Measurements from ENCODE around the gene THRB.

THRB gene

DNA sequence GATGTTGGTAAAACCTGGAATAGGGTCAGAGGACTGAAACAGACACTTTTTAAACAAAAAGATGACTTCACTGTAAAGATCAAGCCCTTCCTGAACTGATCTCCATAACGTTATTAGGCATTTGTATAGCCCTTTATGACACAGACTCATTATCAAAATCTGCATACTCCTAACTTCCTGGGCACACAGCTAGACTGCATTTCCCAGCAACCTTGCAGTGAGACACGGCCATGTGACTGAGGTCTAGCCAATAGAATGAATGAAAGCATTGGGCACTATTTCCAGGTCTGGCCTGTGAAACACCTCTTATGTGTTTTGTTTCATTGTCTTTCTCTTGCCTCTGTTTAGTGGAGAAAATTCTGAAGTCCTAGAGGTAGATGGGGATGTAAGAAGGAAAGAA, 279.1 kb downstream of the THRB start:
- DNase-seq, result no peak

DNA sequence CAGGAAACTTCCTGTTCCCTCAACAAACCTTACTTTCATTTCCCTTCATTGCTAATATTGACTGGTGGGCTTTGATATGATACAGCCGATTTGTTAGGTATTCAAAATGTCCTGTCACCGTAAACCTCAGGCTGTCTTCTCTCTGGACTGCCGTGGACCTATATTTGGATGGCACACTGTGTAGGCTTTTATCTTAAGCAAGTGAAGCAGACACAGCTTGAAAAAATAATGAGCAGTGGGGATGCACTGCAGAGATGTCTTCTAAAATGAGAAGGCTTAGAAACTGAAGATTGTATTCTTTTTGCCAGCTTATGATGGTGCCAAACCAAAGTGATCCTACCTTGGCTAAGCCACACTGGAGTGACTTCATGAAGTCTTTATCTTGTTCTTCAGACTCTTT, 283.3 kb downstream of the THRB start:
- DNase-seq, result no peak

GRCh38 chr3:24202071-24202470, 292.6 kb downstream of the THRB start:
- DNase-seq, result no peak

GRCh38 chr3:24201301-24201700, 293.3 kb downstream of the THRB start:
- DNase-seq, result no peak

DNA sequence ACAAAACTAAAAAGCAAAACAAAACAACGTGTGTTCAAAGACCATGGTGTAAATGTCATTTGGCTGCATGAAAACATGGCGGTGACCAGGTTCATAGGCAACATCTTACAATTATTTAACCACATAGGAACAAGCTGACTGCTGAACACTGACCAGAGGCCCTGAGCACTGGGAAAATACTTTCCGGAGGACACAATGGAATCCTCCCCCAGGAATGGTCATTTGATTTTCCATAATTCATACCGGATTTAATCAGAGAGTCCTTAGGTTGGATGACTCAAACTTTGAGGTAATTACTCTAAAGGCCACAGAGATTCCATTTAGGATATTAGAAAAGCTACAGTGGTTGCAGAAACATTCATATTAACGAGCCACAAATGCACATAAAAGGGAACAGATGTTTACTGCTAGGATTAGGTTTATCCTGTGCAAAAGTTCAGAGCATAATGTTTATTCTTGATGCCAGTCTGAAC, 294.8 kb downstream of the THRB start:
- DNase-seq, result no peak

DNA sequence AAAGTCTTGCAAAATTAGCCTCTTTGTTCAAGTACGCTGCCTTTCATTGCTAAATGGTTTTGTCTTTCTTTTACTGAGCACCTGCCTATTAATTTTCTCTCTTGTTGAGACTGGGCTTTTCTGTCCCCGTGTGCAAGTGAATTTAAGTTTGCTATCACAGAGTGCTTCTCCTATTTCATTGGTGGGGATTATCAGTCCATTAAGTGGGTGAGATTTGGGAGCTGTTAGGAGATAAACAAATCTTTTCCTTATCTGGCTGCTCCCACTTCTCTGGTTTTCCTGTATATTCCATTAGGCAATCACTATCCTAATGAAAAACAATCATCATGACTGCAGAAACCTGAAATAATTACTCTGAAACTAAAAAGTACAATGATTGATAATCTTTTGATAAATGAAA, 295.4 kb downstream of the THRB start:
- no peak for DNase-seq

DNA sequence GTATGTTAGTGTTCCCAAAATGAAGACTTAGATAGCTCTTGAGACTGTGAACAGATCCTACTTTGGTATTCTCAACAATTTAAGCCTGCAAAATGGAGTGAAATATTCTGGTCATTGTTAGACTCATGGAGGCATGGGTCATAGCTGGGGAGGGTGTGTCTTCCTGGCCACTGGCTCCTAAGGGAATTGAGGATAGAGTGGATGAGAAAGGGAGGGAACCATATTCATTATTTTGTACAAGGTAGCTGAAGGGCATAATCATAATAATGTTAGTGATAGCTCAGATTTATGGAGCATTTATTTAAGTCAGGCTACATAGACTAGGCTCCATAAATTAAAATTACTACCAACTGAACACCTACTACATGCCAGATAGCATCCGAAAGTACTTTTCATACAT, 295.9 kb downstream of the THRB start:
- DNase-seq, result no peak

DNA sequence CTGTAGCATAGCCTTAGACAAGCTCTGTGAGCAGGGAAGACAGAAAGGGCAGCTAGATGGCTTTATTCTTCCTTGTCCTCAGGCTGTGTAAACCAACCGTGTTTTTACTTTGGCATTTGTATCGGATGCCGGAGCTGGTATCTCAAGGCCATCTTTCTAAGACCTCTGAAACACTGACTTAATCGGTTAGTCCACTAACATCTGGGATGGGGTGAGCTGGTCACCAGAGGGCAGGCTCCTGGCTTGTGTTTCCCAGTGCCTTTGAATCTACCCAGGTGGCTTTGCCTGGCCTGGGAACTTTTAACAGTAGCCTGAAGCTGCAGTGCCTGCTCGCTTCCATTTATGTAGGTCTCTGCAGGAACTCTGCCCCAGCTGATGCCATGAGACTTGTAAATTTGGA, 296.8 kb downstream of the THRB start:
- DNase-seq, result no peak

DNA sequence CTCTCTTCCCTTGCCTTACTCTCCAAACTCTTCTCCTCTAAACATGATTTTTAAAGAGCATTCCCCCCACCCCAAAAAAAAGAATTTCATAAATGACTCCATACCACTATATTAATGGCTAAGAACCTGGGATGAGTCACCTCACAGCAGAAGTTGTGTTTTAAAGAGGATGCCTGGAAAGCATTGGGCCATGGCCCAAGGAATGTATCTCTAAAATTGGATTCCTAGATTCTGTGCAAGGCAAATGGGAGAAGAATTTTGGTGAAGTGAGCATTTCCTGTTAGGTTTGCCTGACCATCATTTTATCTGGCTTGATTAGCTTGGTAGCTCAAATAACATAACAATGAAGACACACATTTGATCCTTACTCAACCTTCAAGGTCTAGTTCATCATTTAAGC, 298.1 kb downstream of the THRB start:
- DNase-seq, result no peak

- no peak for DNase-seq
Measured at GRCh38 chr3:24195504-24196230, 299.0 kb downstream of the THRB start.

- DNase-seq, result no peak
Measured at GRCh38 chr3:24192469-24193056, 302.1 kb downstream of the THRB start.

DNA sequence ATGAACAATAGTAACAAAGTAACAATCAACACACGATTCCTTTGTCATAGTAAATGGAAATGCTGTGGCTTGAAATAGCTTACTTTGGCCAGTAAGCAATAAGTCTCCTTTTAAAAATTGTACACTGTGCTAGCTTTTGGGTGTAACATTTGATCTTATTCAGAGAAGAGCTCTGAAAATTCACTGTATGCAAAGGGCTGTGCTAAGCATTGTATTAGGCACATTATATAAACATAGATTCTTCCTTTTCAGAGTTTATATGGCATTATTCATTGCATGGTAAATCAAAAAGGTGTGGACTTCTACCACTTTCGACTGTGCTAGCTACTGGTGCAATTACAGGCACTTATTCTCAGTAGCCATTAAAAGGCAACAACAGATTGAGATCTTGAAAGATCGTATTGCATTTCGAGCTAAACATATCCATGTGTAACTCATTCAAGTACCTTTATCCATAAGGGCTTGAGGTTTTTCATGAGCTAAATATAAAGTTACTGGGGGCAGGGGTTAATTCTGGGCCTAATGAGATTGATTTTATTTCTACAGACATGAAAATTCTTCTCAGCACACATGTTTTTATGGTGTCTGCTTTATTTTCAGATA, 302.7 kb downstream of the THRB start:
- no peak for DNase-seq

DNA sequence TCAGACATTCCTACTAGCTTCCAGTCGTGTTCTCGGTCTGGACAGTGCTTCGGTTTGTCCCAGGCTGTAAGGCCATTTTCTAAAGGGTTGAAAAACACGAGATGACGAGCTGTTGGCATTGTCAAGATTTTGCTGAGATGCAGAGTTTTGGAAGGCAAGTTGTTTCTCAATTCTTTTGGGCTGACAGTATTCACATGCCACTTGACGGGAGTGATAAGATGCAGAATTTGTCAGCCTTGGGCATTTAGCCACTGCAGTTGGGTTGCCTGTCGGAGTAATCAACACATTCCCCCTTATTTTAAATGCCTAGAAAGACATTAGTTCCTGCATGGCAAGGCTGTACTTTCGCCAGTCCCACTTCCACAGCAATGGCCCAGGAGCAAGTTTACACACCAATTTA, 304.4 kb downstream of the THRB start:
- DNase-seq, result no peak

- DNase-seq, result no peak
Measured at GRCh38 chr3:24185738-24186384, 308.8 kb downstream of the THRB start.

- DNase-seq, result no peak
Measured at GRCh38 chr3:24184528-24185176, 310.0 kb downstream of the THRB start.

GRCh38 chr3:24182756-24183155, 311.9 kb downstream of the THRB start:
- DNase-seq, result no peak

GRCh38 chr3:24181256-24181655, 313.4 kb downstream of the THRB start:
- DNase-seq, result no peak

DNA sequence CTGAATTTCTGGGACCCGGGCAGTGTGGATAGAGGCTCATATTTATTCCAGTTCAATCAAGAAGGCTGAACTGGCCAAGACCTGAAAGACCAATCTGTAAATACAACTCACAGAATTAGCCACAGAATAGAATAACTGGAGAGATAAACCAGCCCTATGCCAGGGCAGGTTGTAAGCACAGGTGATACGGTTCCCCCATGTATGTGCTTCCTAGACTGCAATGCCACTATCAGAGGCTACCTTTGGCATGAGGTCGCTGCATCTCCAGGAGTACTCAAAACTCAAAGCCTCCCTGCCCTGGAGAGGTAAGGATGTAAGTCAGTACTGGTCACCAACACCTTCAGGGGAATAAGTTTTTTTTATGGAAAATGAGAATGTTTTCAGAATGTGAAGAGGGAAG, 314.0 kb downstream of the THRB start:
- DNase-seq, result no peak

DNA sequence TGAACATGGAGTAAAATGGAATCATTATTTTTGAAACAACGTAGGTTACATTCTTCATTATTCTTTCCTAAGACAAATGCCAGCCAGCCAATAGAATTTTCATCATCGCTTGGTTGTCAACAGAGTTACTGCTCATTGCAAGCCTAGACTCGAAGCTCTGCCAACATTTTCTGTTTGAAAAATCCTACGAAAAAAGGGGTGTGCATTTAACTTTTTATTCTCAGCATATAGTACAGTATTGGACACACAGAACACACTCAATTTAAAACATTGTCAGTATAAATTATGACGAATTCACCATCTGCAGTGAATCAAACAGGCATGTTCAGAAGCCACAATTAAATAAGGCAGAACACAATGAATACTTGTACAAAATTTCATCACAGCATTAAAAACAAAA, 317.4 kb downstream of the THRB start:
- DNase-seq, result no peak

DNA sequence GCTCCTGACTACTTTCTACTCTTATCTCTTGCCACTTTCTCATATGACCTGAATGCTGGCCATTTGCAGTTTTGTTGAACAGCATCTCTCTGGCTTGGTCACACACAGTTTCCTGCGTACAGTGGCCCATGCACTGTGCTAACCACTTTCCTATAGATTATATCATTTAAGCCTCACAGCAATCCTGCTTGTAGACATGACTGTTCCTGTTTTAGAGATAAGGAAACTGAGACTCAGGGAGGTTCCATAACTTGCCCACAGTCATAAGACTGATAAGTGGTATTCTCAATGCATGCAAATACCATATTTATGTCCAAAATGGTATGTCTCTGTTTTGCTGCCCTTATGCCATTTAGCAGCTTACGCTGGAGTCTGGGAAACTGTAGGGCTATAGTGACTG, 320.0 kb downstream of the THRB start:
- no peak for DNase-seq

DNA sequence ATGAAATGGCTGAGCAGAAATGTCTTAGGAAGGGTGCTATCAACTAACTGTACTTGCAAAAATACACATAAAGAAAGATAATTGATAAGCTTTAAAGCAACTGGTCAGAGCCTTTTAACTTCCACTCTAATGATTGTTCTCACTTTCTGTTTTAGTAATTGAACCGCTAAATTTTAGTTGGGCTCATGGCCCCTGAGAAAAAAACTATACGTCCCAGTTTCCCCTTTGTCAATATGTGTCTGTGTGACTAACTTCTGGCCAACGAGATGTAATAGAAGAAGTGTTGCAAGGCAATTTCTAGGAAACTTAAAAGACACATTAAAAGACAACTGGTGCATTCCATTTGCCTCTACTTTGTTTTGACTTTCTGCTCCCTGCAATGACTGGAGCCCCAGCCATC, 325.7 kb downstream of the THRB start:
- no peak for DNase-seq

GRCh38 chr3:24167429-24167828, 327.2 kb downstream of the THRB start:
- no peak for DNase-seq

DNA sequence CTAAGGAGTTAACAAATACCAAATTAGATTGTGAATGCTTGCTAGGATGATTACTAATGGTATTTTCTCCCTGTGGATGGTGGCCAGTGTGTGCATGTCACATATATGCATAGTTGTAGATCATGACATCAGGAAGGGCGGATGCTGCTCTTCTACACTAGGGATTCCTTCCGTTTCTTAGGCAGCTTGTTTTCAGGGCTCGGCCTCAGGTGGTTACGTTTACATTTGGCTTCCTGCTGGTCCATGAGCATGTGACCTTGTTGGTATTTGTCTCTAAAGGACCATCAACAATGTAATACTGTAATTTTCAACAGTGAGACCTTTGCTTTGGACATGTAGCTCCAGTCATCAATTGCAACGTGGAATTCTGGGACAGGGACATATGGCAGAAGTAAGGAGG, 328.1 kb downstream of the THRB start:
- no peak for DNase-seq

DNA sequence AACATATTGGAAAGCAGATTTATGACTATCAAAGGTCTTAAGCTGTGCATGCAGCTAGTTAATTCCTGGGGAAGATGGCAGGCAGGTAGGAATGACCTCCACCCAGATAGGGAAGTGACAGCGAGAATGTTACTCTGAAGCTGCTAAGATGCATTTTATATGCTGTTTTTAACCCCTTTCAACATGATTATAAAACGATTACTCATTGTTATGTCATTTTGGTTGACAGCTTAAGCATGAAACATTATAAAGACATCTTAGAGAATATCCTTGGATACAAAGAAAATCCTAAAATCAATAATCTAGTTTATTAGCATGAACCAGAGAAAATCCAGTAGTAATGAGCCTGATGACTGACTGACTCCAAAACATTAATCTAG, 329.1 kb downstream of the THRB start:
- DNase-seq, result no peak

Measured in activated CD4-positive, alpha-beta T cell treated with anti-CD3 and anti-CD28 coated beads, Interleukin-2, amount 50 U/mL, for 1 hour (primary cell).